SHP77 (cell line): ENCODE measurements around the gene AIFM1.
"Not testable (repeated sequence)": the region's sequence is repeated elsewhere in the genome, so short reads cannot be mapped to it uniquely, and the experiment has no call there.

Experiments used
- DNase-seq, 2 experiments: peaks; one replicate each; lab custom pipeline; 2025; lab: John Stamatoyannopoulos, UW

AIFM1 gene

DNA sequence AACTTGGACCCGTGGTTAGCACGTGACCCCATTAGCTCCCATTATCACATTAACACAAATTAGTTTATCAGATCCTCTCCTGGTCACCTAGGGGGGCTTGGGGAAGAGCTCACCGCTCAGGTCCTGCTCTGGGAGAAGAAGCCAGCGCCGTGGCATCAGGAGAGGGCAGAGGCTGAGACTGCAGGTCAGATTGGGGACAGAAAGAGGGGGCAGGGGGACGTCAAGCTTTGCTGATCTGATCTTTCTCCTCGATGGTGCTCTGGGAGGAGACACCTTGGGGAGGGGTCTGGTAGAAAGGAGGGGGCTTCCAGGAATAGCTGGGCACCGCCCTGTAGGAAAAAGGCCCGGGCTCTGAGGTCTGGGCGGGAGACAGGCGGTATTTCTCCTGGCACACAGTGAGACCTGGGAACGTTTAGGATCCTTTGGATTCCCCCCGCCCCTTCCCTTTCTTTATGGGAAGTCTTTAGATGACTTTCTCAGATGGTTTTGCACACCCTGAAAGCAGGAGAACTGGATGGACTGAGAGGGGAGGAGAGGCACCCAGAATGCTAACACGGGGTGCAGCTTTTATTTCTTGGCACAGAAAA lies 46.2 kb downstream of the AIFM1 start:
- DNase-seq, result no peak

DNA sequence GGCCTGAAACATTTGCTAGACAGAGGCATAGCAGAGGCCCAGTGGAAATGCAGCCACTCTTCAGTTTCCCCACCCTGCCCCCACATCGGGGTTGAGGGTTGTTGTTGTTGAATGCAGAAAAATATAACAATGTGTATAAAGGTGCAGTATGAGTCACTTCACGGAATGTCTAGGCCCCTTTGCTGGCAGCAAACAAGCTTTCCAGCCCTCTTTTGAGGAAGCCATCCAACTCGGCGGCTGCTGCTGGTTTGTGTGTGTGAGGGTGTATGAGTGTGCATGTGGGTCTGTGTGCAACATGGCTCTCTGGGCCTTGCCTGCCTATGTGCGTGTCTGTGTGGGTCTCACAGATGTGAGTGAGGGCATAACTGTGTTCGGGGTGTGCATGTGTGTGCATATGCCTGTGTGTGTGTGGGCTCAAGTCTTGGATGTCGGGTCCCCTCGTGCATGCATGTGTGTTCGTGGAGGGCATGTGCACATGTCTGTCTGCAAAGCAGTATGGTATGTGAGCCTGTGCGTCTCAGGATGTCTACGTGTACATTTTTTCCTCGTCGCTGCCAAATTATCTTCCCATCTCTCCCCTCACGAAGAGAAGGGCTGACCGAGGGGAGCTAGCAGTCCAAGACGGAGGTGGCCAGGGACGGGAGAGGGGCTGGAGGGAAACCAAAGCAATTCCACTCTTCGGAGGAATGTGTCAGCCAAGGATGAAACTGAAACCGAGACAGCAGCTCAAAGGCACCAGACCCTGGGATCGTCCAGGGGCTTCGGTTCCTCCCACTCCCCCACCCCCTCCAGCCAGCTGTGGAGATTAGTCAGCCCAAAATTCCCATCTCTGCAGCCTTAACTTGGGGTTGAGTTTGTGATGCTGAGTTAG lies 47.0 kb downstream of the AIFM1 start:
- no peak for DNase-seq

DNA sequence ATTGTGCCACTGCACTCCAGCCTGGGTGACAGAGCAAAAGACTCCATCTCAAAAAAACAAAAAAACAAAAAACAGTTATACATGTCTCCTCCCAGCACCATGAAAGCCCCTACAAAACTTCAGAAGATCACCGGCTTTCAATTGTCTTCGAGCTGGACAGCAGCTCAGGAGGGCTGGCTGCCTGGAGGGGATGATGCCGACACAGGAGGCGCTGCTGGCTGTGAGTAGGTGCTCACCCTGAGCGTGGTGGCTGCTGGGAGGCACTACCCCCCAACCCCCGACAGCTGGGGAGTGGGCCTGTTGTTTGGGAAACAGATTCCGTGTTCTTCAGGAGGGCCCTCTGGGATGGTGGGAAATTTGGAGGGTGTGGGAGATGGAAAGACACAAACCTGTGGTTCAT lies 48.5 kb downstream of the AIFM1 start:
- DNase-seq, result no peak

DNA sequence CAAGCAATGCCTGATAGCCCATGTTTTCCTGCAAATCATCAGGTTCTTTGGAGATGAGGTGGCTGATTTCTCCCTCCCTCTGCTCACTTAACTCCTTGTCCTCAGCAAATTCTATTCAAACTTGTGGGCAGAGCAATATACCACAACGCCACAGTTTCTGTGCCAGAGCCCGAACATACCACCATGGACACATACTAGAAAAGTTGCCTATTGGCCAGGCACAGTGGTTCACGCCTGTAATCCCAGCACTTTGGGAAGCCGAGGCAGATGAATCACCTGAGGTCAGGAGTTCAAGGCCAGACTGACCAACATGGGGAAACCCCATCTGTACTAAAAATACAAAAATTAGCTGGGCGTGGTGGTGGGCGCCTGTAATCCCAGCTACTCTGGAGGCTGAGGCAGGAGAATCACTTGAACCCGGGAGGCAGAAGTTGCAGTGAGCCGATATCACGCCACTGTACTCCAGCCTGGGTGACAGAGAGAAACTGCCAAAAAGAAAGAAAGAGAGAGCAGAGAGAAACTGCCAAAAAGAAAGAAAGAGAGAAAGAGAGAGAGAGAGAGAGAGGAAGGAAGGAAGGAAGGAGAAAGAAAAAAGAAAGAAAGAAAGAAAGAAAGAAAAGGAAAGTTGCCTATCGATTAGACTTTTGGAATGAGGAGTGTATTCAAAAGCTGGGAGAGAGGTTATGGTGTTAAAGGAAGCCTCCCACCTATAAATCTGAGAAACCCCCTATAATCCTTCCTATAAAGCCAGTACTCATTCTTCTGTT lies 50.3 kb downstream of the AIFM1 start:
- DNase-seq, result not testable (repeated sequence)

DNA sequence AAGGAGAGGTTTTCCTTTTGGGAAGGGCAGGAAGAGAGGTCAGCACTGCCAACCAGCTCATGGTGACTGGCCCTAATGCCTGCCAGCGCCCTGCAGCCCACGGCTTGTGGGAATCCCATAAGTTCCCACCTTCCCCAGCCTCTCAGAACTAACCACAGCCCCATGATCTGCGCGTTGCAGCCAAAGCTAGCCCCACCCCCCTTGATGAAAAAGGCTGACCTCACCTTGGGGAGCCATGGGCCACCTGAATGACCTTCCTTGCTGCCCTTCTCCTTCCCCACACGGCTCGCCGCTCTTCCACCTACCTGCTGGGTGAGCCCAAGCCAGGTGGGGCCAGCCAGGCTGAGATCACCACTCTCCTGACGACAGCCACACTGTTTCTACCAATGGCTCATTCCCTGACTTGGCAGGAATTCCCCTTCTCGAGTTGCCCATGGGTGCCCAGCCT lies 51.5 kb downstream of the AIFM1 start:
- DNase-seq, result no peak

DNA sequence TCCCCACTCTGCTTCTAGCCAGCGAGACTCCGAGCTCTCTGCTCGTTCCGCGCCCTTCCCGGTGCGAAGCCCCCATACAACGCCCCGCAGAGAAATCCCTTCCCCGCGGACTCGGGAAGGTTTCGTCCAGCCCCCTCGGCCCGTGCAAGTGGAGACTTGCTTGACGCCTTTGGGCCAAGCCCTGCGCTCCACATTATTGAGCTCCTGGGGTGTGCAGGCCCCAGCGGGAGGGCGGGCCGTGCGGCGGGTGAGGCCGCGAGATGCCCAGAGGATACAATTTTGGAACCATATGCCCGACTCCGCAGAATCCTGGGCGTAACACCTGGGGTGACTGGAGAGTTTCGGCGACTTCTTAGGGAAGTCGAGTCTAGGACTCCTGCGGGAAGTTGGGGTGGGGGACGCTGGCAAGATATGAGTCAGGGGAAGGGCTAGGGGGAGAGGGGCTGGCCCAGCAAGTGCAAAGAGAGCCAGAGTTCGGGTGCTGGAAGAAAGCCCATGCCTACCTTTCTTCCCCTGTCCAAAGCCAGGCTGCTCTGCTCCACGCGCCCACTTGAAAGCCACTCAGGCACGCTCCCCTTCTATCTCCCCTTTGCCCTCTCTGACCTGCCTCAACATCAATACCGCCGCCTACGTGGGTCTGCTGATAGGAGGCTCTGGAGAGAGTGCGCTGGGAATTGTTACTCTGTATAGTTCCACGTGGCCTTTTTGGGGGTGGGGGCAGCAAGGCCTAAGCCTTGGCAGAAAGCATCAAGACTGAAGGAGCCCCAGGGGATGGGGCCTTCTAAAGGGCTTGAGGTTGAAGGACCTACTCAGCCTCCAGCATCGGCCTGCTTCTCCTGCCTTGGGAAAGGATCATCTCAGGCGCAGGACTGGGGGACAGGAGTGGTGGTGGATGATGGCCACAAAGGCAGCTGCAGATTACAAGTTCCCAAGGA lies 54.2 kb downstream of the AIFM1 start:
- no peak for DNase-seq

DNA sequence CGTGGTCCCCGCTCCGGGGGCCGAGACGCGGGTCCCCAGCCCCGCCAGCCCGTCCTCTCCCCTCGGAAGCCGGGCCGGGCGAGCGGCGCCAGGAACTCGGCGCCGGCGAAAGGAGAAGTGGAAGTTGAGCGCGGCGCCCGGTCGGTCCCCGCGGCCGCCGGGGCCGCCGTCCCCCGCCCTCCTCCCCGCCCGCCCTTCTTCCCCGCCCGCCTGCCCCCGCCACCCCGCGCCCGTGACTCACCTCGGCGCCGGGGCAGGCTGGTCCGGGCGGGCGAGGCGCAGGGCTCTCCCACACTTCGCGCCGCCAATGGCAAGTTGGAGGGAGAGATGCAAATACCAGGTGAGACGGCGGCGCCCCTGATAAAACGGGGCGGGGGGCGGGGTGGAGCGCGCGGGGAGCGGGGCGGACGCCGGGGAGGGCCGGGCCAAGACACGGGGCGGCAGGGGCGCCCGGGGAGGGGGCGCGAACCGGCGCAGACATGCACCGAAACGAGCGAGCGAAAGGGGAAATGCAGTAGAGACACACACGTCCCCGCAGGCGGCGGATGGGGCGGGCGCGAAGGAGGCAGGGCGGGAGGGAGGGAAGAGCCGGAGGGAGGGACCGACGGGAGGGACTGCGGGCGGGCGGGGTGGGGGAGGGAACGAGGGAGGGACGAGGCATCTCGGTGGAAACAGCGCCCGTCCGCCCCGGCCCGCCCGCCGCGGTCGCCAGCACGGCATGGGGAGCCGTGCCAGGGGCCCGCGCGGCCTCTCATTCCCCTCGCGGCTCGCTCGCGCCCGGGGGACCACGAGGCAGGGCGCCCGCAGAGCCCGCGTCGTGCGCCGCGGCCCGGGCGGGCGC lies 55.0 kb downstream of the AIFM1 start, which contains the start of gene ELF4:
Gene ELF4 (minus strand): TSS at position 119 of the 841 bp plus-strand sequence. CDS start 29,167 bp downstream, outside the sequence.
- DNase-seq, result peak in 1 of 2 experiments; percentile 15

DNA sequence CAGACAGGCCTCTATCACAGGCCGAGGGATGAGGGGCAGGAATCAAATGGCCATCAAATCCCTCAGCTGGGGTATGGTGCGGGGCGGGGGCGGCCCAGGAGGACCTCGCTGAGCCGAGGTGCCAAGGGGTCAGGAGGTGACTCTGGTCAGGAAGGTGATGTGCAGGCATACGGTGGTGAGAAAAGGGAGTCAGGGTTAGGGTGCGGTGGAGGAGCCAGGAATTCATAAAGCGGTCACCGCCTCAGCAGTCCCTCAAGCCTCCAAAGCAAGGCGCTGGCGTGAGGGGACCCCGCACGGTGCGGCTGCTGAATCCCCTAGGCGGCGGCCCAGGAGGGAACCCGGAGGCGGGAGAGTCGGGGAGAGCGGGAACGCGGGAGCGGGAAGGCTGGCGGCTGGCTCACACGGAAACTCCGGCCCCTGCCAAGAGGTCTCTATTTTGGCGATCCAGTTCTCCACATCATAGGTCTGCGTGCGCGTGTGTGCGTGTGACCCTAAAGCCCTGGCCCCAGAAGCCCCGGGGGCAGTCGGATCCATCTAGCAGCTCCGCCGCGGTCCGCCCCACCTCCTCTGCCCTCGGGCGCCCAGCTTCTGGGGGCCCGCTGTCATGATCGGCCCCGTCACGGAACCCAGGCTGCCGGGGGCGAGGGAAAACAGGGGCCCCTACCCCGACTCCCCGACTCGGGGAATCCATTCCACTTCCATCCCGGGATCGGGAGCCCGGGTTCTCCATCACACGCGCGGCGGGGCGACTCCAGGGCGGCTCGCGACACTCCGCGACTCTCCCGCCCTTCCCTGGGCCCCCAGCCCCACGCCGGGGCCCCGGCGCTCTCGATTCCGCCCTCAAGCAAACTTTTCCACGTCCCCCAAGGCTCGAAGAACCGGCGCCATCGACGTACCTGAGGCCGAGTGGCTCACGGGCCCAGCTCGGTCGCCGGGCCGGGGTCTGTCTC lies 55.9 kb downstream of the AIFM1 start:
- no peak for DNase-seq

DNA sequence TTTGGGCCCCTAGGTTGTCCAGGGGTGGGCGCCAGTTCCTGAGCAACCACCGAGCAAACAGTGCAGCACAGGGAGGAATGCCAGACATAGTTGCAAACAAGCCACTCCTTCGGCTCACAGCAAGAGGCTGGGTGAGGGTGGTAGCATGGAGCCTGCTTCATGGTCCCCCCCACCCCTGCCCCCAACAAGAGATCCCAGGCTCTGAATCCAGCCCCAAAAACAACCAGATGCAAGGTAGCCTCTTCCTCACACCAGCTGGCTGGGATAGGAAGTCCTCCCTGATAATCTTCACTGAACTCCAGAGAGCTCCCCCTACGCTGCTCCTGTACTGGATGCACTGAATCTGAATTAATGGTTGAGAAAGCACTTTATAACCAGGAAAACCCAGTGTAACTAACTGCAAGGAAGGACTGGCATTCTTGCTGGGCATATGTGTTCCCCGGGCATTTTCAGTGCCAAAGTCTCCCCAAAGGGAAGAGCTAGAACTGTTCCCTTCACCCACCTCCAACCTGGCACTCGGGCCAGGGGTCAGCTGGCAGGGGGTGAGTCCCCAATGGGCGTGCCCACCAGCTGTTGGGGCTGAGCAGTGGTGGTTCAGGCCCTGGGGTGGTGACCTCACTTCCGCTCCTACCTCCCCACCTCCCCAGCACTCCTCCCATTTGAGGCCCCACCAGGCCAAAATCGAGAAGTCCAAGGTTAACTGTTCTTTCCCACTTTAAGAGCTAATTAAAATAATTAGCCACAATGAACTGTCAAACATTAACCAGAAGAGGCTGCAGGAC lies 56.8 kb downstream of the AIFM1 start:
- DNase-seq, result no peak

DNA sequence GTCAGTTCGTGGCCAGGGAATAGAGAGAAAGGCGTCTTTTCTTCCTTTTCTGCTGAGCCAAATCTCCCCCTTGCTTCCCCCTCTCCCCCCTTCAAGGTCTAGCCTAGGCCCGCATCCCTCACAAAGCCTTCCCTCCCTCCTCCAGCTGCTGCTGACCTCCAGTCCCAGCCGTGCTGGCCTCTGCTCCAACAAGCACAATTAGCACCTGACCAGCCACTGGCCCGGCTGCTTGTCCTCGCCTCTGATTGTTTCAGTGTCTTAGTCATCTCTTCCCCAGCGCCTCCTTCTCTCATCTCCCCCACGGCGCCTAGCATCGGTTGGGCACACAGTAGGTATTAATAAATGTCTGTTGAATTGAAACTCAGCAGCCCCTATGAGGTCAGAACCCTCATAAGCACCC lies 59.6 kb downstream of the AIFM1 start:
- DNase-seq, result no peak

DNA sequence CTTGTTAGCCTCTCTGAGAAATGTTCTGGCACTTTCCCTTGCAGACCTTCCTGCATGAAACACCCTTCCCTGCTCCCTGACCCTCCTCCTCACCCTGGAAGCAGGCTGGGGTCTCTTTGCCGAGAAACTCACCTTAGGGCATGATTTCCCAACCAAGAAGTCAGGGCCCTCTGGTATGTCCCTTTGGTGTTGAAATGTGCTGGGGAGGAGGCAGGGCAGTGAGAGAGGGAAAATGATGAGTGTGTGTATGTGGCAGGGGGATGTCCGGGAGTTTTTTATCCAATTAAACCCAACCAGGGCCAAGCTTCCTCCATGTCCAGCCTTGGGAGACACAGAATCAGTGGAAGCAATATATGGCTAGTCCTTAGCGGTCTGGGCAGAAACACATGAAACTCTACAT lies 60.4 kb downstream of the AIFM1 start:
- DNase-seq, result no peak

DNA sequence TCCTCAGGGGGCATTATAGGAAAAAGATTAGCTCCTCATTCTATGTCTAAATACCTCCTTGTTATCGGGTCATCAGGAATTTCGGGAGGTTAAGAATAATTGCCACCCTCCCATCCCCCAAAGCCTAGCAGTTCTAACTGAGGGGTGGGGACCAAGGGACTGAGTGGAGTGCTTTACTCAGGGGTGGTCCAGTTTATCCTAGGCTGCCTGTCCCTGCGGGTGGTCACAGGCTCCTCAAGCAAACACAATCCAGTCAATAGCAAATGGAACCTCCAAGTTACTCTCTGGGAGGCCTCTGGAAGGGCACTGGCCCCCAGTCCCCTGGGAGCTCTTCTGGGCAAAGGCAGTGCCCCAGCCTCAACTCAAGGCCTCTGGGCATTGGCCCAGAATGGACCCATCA lies 62.0 kb downstream of the AIFM1 start:
- no peak for DNase-seq

DNA sequence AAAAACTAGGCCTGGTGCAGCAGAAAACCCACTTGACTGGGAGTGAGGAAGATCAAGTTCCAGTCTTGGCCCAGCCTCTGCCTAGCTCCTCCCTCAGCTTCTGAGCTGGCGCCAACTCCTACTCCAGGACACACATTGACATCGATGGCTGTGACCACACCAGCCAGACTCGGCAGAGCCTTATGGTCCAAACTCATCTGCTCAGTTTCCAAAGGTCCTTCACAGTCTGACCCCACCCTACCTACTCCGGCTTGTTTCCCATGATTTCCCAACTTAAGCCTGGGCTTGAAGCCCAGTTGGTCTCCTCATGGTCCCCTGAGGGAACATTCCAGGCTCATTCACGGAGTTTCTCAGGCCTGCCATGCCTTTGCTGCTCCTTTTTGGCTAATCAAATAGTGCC lies 65.5 kb downstream of the AIFM1 start:
- no peak for DNase-seq

DNA sequence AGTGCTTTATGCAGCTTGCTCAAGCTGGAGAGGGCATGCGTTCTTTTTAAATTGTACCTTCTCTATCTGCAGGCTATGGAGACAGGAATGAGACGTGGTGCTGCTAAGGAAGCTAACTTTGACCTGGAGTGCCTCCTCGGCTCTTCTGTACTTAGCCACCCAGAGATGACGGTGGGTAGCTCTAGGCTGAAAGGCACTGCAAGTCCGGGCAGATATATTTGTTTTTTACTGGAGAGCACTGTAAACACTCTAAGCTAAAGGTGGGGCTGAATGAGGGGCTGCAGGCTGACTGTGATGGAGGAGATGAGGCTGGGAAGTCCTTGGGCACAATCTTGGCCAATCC lies 67.5 kb downstream of the AIFM1 start:
- DNase-seq, result no peak

DNA sequence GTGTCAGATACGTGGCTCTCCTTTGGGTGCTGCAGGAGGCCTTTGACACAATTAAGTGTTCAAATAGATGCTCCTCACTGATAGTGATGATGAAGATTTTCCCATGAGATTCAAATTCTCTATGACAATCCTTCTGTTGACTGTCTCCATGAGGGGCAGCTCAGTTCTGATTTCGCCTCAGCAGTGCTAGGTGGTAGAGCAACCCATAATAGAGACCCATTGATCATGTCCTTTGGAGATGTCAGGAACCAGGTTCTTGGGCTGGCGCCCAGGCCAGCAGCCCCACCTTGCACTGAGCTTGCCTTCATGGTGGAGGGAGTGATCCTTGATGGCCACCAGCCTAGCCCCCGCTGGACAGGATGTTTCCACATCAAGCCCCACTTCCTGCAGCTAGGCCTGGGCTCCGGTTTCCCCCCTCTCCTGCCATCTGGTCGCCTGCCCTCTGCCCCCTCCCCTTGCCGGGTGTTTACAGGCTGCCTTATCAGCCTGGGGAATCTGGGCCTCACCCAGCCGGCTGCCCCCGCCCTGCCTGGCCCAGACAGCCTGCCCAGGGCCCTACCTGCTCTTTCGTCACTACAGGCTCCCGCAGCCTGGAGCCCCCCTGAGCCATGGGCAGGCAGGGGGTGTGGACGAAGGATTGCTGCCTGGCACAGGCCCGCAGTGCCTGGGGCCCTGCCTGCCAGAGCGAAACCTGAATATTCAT lies 68.0 kb downstream of the AIFM1 start:
- no peak for DNase-seq

DNA sequence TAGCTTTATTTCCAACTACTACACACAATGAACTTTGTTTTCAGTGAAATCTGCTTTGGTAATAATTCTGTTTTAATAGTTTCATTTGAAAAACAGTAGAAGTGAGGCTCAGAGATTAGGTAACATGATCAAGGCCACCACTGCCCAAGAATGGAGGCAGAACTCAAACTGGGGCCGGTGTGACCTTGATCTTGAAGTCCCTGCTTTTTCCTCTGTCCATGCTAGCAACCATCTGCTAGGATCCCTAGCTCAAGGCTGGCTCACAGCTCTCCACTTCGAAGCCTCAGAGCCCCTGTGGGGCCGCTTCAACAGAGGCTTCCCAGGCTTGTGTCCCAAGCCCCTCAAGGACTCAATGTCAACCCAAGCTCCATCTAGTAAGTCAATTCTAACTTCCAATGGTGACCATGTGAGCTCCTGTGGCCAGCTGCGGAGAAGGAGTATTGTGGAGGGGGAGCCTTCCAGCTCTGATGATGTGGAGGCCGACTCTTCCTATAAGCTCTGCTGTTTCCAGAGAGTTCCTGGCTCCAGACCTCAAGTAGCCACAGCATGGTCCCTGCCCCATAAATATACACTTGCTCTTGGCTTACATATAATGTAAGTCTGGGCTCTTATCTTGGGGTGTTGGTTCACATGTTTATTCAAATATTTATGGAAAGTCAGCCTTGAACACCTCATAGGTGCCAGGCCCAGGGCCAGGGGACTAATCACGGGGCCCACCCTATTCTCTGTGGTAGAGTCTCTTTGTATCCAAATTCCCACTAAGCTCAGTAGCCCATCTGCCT lies 70.2 kb downstream of the AIFM1 start:
- no peak for DNase-seq

DNA sequence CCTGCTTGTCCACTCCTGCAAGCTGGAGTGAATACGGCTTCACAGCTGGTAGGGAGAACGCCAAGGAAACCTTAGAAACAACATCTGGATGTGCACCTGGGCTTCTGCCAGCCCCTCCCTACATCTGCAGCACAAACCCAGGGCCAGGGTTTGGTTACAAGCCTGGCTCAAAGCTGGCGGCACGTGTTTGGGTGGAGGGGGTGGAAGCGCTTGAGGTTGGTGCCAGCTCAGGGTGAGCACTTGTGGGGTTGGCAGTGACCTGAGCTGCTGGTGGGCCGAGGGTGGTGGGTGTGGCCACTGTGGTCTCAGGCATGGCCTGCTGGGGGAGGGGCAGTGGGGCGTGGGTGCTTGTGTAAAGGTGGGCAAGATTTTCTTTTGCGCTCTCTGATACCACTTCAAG lies 70.9 kb downstream of the AIFM1 start:
- DNase-seq, result no peak
